Pancreas (tissue), 10 donors: ENCODE results near the gene SLC17A7. TPM values are rescaled to one million over a fixed set of nuclear protein-coding genes. Genes with fewer than 3 reads are reported as not detected.

Source experiments
- ATAC-seq, 4 donors: fragments of 200-7000 bp; cut with Tn5 transposase; one replicate each; pipeline versions ENCODE4 v1.8.0 to v1.9.1; 2020; ENCODE audit warnings: mild to moderate bottlenecking in 4 of 4, moderate library complexity in 4 of 4
- DNase-seq, 6 donors: peaks; one replicate each; pipeline ENCODE4 v3.0.0-alpha.2; 2020
- FAIRE-seq: peaks from 2 replicates; lab custom pipeline; 2012; peaks lifted over from hg19 to GRCh38; lab: Jason Lieb, UNC
- H3K27ac ChIP-seq, 4 donors: fragments of 200-600 bp; sonication (generic); 1 replicate in 3 of 4; 2 replicates in 1 of 4; pipeline versions ENCODE4 v1.5.0 to v1.8.0; 2020
- H3K27me3 ChIP-seq, 4 donors: fragments of 200-600 bp; one replicate each; pipeline ENCODE4 v1.8.0; 2021
- H3K36me3 ChIP-seq, 3 donors: fragments of 200-600 bp; sonication (generic) in 1 of 3; one replicate each; pipeline versions ENCODE4 v1.5.0 to v1.8.0; 2020 to 2021
- H3K4me1 ChIP-seq, 3 donors: fragments of 200-600 bp; one replicate each; pipeline ENCODE4 v1.8.0; 2021
- H3K4me3 ChIP-seq, 4 donors: fragments of 200-600 bp; sonication (generic) in 2 of 4; one replicate each; pipeline versions ENCODE4 v1.5.0 to v1.8.0; 2020 to 2021
- H3K9me3 ChIP-seq, 4 donors: fragments of 200-600 bp; one replicate each; pipeline ENCODE4 v1.8.0; 2021
- WGBS, 2 donors: extraction: QIAGEN DNeasy Blood & Tissue Kit; methylation state at CpG; one replicate each; pipeline ENCODE4 v1.1.7; 2013; 5-methylcytosine and 5-hydroxymethylcytosine counted together
- intact Hi-C, 3 donors: fragments of 100-400 bp; cut with DNase I; formaldehyde crosslinking; loops; one replicate each; pipeline versions ENCODE4 v1.11.1 to v1.14.2; 2022
- polyA plus RNA-seq, 2 donors: library from polyadenylated mRNA; stranded (reverse); fragments of 200-250 nt; gene quantifications; one replicate each; pipeline ENCODE4 v1.2.3, GENCODE V29; 2013
- total RNA-seq, 6 donors: library from RNA; stranded (reverse); fragmentation: NEBNext Ultra II Directional in 4 of 6; extraction: Animal tissue kit (Norgen Biotek cat#: 25700) in 4 of 6; gene quantifications; one replicate each; pipeline versions ENCODE4 v1.2.1 to v1.2.4, GENCODE V29; 2021 to 2023
- TF ChIP-seq, protein P1 (sequence below), 4 donors: fragments of 200-600 bp; sonication (generic) in 3 of 4; IDR thresholded peaks; one replicate each; pipeline versions ENCODE4 v1.5.0 to v1.8.0; 2021; ENCODE audit warnings: antibody characterized with exemption in 4 of 4
- donor health status: healthy with polysubstance abuse.
- donor health status: DM: no; HTN: no; CAD: no; lungs with moderate emphysema.
- donor health status: DM: no; HTN: no; CAD: no.
- donor health status: control.
- donor health status: control.
- donor health status: Bipolar disorder and iron deficiency.
- donor health status: DM: yes; HTN: yes; CAD: no.
- donor health status: DM: no; HTN: no; CAD: no.
- donor health status: DM: no; HTN: no; CAD: no.
- donor health status: DM: yes; HTN: yes; CAD: no.

SLC17A7 gene
- total and polyA plus RNA-seq, 8 donors: 0.13 to 0.53 (median 0.31) TPM; not detected in 1

DNA sequence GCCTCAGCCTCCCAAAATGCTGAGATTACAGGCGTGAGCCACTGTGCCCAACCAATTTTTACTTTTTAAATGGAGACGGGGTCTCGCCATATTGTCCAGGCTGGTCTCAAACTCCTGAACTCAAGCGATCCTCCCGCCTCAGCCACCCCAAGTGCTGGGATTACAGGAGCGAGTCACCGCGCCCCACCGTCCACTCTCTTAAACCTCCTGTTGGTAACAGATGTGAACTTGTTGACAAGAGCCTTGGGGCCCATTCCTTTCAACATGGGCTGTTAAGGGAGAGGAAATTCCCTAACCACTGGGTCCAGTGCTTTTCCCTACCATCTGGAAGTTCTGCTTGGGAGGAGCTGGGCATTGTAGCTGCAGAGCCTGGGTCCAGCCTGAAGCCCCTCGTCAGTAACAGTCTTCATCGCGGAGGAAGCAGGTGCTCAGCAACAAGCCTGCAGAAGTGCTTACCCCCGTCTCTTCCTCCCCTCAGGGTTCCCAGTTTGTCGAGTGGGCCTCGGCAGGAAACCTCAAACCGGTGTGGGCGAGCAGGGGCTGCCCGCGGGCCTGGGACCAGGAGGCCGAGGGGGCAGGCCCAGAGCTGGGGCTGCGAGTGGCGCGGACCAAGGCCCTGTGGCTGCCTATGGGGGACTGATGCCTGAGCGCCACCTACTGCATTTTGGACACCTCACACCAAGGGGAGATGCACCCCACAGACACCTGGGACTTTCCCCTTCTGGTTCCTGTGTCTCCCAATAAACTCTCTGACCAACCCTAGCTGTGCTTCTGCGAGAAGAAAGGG lies 28.7 kb upstream of the SLC17A7 start:
- ATAC-seq: no peak
- intact Hi-C loops: no loop called here
- FAIRE-seq: no peak
- H3K9me3 ChIP-seq: no peaks in the 10 kb centered on the region
- 92 to 95% methylated on average over 21 to 25 of the region's 25 CpGs for WGBS, 2 donors
- DNase-seq: no peak
- peaks cover 0 to 4% (median 0%) of the 10 kb centered on the region in 3 donors for H3K4me1 ChIP-seq
- H3K36me3 ChIP-seq: no peaks in the 10 kb centered on the region
- TF ChIP-seq, protein P1, sequence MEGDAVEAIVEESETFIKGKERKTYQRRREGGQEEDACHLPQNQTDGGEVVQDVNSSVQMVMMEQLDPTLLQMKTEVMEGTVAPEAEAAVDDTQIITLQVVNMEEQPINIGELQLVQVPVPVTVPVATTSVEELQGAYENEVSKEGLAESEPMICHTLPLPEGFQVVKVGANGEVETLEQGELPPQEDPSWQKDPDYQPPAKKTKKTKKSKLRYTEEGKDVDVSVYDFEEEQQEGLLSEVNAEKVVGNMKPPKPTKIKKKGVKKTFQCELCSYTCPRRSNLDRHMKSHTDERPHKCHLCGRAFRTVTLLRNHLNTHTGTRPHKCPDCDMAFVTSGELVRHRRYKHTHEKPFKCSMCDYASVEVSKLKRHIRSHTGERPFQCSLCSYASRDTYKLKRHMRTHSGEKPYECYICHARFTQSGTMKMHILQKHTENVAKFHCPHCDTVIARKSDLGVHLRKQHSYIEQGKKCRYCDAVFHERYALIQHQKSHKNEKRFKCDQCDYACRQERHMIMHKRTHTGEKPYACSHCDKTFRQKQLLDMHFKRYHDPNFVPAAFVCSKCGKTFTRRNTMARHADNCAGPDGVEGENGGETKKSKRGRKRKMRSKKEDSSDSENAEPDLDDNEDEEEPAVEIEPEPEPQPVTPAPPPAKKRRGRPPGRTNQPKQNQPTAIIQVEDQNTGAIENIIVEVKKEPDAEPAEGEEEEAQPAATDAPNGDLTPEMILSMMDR (IDR thresholded peaks at IDR 0.05): no peak
- H3K4me3 ChIP-seq: no peak overlapping the region
- H3K27ac ChIP-seq: no peak overlapping the region
- no peaks in the 10 kb centered on the region for H3K27me3 ChIP-seq

DNA sequence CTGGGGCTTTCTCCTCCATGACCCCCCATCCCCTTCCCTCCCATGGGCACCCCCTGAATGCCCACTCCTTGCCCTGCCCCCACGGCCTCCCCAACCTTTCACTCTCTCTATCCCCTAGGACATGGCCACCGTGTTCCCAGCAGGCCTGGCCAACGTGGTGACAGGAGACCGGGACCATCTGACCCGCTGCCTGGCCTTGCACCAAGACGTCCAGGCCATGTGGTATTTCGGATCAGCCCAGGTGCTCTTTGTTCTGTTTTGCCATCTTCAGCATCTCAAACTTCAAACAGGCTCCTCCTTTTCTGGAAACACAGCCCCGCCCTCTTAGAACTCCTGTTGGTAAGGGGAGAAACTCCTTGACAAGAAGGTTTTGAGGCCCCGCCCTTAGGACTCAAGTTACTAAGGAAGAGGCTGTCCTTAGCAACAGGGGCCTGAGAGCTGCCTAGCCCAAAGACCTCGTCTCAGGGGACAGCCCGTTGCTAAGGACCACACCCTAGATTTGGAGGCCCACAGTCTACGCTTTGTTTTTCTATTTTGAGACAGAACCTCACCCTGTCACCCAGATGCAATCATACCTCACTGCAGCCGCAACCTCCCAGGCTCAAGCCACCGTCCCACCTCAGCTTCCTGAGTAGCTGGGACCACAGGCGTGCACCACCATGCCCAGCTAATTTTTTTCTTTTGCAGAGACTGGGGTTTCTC lies 27.6 kb upstream of the SLC17A7 start:
- Histone ChIP-seq H3K27me3 (no peaks in the 10 kb centered on the region), H3K4me3 (no peak overlapping the region), H3K4me1 (peaks cover 0 to 4% (median 0%) of the 10 kb centered on the region in 3 donors), H3K36me3 (no peaks in the 10 kb centered on the region), H3K27ac (no peak overlapping the region), H3K9me3 (no peaks in the 10 kb centered on the region)
- DNase-seq (no peak), ATAC-seq (peak in 3 of 4 donors; percentile 5 to 43 (median 11)), FAIRE-seq (no peak)
- WGBS, 2 donors: 79 to 81% methylated on average over 15 of the region's 15 CpGs
- TF ChIP-seq, protein P1 (IDR thresholded peaks at IDR 0.05): no peak
- intact Hi-C loops: no loop called here

DNA sequence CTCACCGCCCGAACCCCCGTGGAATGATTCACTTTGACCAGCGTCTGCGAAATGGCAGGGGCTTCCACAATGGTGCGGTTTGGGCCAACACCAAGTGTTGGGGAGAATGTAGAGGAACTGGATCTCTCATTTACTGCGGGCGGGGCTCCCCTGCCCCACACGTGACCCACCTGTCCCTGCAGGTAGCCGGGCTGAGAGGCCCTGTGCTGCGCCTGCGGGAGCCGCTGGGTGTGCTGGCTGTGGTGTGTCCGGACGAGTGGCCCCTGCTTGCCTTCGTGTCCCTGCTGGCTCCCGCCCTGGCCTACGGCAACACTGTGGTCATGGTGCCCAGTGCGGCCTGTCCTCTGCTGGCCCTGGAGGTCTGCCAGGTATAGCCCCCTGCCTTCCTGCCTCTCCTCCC lies 26.9 kb upstream of the SLC17A7 start:
- Histone ChIP-seq H3K27me3 (no peaks in the 10 kb centered on the region), H3K9me3 (no peaks in the 10 kb centered on the region), H3K4me3 (no peak overlapping the region), H3K27ac (no peak overlapping the region), H3K36me3 (no peaks in the 10 kb centered on the region), H3K4me1 (no peaks in the 10 kb centered on the region)
- WGBS, 2 donors: 92% methylated on average over 19 of the region's 19 CpGs
- DNase-seq (no peak), FAIRE-seq (no peak), ATAC-seq (peak in 1 of 4 donors; percentile 31)
- TF ChIP-seq, protein P1 (IDR thresholded peaks at IDR 0.05): no peak
- intact Hi-C loops: no loop called here

DNA sequence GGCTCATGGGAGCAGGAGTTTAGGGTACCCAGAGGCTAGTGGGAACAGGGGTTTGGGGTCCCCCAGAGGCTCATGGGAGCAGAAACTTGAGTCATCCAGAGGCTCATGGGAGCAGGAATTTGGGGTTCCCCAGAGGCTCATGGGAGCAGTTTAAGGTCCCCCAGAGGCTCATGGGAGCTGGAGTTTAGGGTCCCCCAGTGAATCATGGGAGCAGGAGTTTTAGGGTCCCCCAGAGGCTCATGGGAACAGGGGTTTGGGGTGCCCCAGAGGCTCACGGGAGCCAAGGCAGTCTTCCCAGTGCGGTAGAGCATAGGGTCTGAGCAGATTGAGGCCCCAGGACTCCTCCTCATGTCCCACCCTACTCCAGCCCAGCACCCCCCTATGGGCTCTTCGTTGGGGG lies 24.0 kb upstream of the SLC17A7 start:
- intact Hi-C loops: no loop called here
- H3K9me3 ChIP-seq: no peaks in the 10 kb centered on the region
- no peak for ATAC-seq
- no peak for FAIRE-seq
- no peaks in the 10 kb centered on the region for H3K4me1 ChIP-seq
- no peak overlapping the region for H3K27ac ChIP-seq
- H3K4me3 ChIP-seq: no peak overlapping the region
- peaks cover 0 to 2% (median 0%) of the 10 kb centered on the region in 3 donors for H3K36me3 ChIP-seq
- H3K27me3 ChIP-seq: no peaks in the 10 kb centered on the region
- no peak for DNase-seq
- TF ChIP-seq, protein P1 (IDR thresholded peaks at IDR 0.05): no peak
- whole genome bisulfite sequencing, 2 donors: 96 to 97% methylated on average over 3 of the region's 3 CpGs
